Tibial nerve (tissue), 3 donors: ENCODE data around the gene MYADML2.

Experiments
- POLR2A ChIP-seq, 2 donors: fragments of 450-650 bp; IDR thresholded peaks; one replicate each; pipeline ENCODE4 v1.6.1; 2017; ENCODE audit warnings: antibody characterized with exemption in 2 of 2, mild to moderate bottlenecking in 2 of 2, moderate library complexity in 2 of 2
- TF ChIP-seq, protein P1 (sequence below), 5 experiments: fragments of 200-600 bp in 3 of 5; fragments of 450-650 bp in 2 of 5; sonication (generic) in 3 of 5; IDR thresholded peaks; one replicate each; pipeline ENCODE4 v1.5.1; 2016 to 2019; ENCODE audit warnings: antibody characterized with exemption in 5 of 5, mild to moderate bottlenecking in 3 of 5, moderate library complexity in 2 of 5

DNA sequence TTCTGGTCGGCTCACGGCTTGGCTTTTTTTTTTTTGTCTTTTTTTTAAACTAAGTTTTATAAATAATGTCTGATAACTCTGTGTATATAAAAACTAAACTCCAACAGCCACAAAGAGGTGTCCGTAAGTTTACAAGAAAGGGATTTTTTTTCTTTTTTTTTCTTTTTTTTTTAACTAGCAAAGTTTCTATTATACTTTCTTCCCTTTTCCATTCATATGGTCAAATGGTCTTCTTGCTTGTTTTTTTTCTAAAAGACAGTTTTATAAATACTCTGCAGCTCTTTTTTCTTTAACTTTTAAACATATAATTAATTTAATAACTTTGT is 25.5 kb downstream of the MYADML2 start:
- TF ChIP-seq, protein P1, sequence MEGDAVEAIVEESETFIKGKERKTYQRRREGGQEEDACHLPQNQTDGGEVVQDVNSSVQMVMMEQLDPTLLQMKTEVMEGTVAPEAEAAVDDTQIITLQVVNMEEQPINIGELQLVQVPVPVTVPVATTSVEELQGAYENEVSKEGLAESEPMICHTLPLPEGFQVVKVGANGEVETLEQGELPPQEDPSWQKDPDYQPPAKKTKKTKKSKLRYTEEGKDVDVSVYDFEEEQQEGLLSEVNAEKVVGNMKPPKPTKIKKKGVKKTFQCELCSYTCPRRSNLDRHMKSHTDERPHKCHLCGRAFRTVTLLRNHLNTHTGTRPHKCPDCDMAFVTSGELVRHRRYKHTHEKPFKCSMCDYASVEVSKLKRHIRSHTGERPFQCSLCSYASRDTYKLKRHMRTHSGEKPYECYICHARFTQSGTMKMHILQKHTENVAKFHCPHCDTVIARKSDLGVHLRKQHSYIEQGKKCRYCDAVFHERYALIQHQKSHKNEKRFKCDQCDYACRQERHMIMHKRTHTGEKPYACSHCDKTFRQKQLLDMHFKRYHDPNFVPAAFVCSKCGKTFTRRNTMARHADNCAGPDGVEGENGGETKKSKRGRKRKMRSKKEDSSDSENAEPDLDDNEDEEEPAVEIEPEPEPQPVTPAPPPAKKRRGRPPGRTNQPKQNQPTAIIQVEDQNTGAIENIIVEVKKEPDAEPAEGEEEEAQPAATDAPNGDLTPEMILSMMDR (IDR thresholded peaks at IDR 0.05): no peak
- no peak for TF ChIP-seq POLR2A (IDR thresholded peaks at IDR 0.05)
